GM06990 (cell line): ENCODE measurements around the gene APC.

Experiments used
- DNase-seq: peaks from one replicate; pipeline ENCODE4 v3.0.0-alpha.2; 2011; ENCODE audit not compliant: insufficient read length; ENCODE audit errors: extremely low read depth
- H3K27me3 ChIP-seq: replicated peaks from 2 replicates; pipeline ENCODE4 v1.6.0; 2011; ENCODE audit warnings: low read length; ENCODE audit not compliant: control insufficient read depth, insufficient read depth
- H3K36me3 ChIP-seq: 2 replicates; pipeline ENCODE4 v1.5.1; 2011; ENCODE audit warnings: low read length; ENCODE audit not compliant: control insufficient read depth, insufficient read depth
- H3K4me3 ChIP-seq: replicated peaks from 2 replicates; pipeline ENCODE4 v1.5.1; 2011; ENCODE audit warnings: low read depth, mild to moderate bottlenecking, control low read depth, low read length
- CTCF ChIP-seq: IDR thresholded peaks from 2 replicates; pipeline ENCODE4 v1.5.1; 2011; ENCODE audit warnings: low read length, control low read depth, mild to moderate bottlenecking, inconsistent platforms; ENCODE audit not compliant: insufficient read depth, poor library complexity, severe bottlenecking

Gene APC

GRCh38 chr5:112697833-112698232 lies 39.9 kb upstream of the APC start:
- no peaks in the 10 kb centered on the region for H3K36me3 ChIP-seq
- no peak for TF ChIP-seq CTCF
- no peak overlapping the region for H3K4me3 ChIP-seq
- DNase-seq: no peak
- H3K27me3 ChIP-seq: no peaks in the 10 kb centered on the region

GRCh38 chr5:112703866-112704820 lies 33.5 kb upstream of the APC start:
- H3K27me3 ChIP-seq: no peaks in the 10 kb centered on the region
- H3K4me3 ChIP-seq: no peak overlapping the region
- H3K36me3 ChIP-seq: no peaks in the 10 kb centered on the region
- no peak for TF ChIP-seq CTCF
- no peak for DNase-seq

- DNase-seq: no peak
- H3K27me3 ChIP-seq: no peaks in the 10 kb centered on the region
- H3K4me3 ChIP-seq: no peak overlapping the region
- no peaks in the 10 kb centered on the region for H3K36me3 ChIP-seq
- no peak for TF ChIP-seq CTCF
These were observed 31.2 kb upstream of the APC start for GRCh38 chr5:112706446-112707016.

- TF ChIP-seq CTCF: peak; percentile 13
These were observed 30.2 kb upstream of the APC start for GRCh38 chr5:112707187-112708102.

GRCh38 chr5:112708103-112708622 lies 29.5 kb upstream of the APC start:
- TF ChIP-seq CTCF: no peak
- DNase-seq: no peak
- no peaks in the 10 kb centered on the region for H3K36me3 ChIP-seq
- peak overlapping the region; percentile 97 for H3K4me3 ChIP-seq
- no peaks in the 10 kb centered on the region for H3K27me3 ChIP-seq

More at GRCh38 chr5:112707187-112708102, 30.2 kb upstream of the APC start:
- peak; percentile 93 for DNase-seq
- H3K36me3 ChIP-seq: no peaks in the 10 kb centered on the region
- no peaks in the 10 kb centered on the region for H3K27me3 ChIP-seq
- H3K4me3 ChIP-seq: peak overlapping the region; percentile 97
